ENCODE results near the gene PAMR1.

- TF ChIP-seq EP300 (IDR thresholded peaks at IDR 0.05) (no peak), POLR2A (IDR thresholded peaks at IDR 0.05) (no peak), CTCF (IDR thresholded peaks at IDR 0.05) (no peak)
These were observed 41.5 kb upstream of the PAMR1 start for GRCh38 chr11:35566885-35567284.

All from ovary (tissue), 3 donors.